Skeletal muscle satellite cell (primary cell): Measurements from ENCODE around the gene OTOP3.

Experiments
- H3K27me3 ChIP-seq: 2 replicates; pipeline ENCODE4 v1.7.0; 2013; ENCODE audit warnings: low read length; ENCODE audit not compliant: control insufficient read depth, insufficient read depth
- H3K36me3 ChIP-seq: 2 replicates; pipeline ENCODE4 v1.7.0; 2013; ENCODE audit warnings: mild to moderate bottlenecking, control low read depth, low read length; ENCODE audit not compliant: insufficient read depth
- H3K4me1 ChIP-seq: 2 replicates; pipeline ENCODE4 v1.7.0; 2013; ENCODE audit warnings: low read length; ENCODE audit not compliant: control insufficient read depth, insufficient read depth
- H3K4me2 ChIP-seq: 2 replicates; pipeline ENCODE4 v1.7.0; 2013; ENCODE audit warnings: mild to moderate bottlenecking, low read length
- H3K4me3 ChIP-seq: 2 replicates; pipeline ENCODE4 v1.7.0; 2013; ENCODE audit warnings: low read length
- H3K9ac ChIP-seq: 2 replicates; pipeline ENCODE4 v1.7.0; 2013; ENCODE audit warnings: mild to moderate bottlenecking, low read depth, low read length, moderate library complexity
- H3K9me3 ChIP-seq: replicated peaks from 2 replicates; pipeline ENCODE4 v1.7.0; 2013; ENCODE audit warnings: mild to moderate bottlenecking, control low read depth, low read length

Gene OTOP3

GRCh38 chr17:74970395-74970794 is 34.7 kb downstream of the OTOP3 start:
- no peaks in the 10 kb centered on the region for H3K36me3 ChIP-seq

GRCh38 chr17:74971069-74971841 is 35.6 kb downstream of the OTOP3 start:
- H3K27me3 ChIP-seq = peaks cover 34% of the 10 kb centered on the region
- no peak overlapping the region for H3K4me3 ChIP-seq
- peak overlapping the region; percentile 80 for H3K4me2 ChIP-seq
- H3K9me3 ChIP-seq = no peaks in the 10 kb centered on the region
- H3K4me1 ChIP-seq = peaks cover 7% of the 10 kb centered on the region
- H3K36me3 ChIP-seq = no peaks in the 10 kb centered on the region
- H3K9ac ChIP-seq = no peak overlapping the region

More at GRCh38 chr17:74970395-74970794, 34.7 kb downstream of the OTOP3 start:
- no peak overlapping the region for H3K9ac ChIP-seq
- H3K27me3 ChIP-seq = peaks cover 31% of the 10 kb centered on the region
- H3K9me3 ChIP-seq = no peaks in the 10 kb centered on the region
- no peak overlapping the region for H3K4me2 ChIP-seq
- H3K4me1 ChIP-seq = peaks cover 7% of the 10 kb centered on the region
- no peak overlapping the region for H3K4me3 ChIP-seq

- Histone ChIP-seq H3K4me3 (peak overlapping the region; percentile 65), H3K4me2 (peak overlapping the region; percentile 80), H3K27me3 (peaks cover 34% of the 10 kb centered on the region), H3K36me3 (no peaks in the 10 kb centered on the region), H3K9me3 (no peaks in the 10 kb centered on the region), H3K9ac (no peak overlapping the region), H3K4me1 (peaks cover 7% of the 10 kb centered on the region)
Observed at GRCh38 chr17:74971842-74972106, 36.1 kb downstream of the OTOP3 start.

- Histone ChIP-seq H3K36me3 (no peaks in the 10 kb centered on the region), H3K4me2 (peak within 1 kb of the TSS; percentile 80), H3K4me1 (peaks cover 7% of the 10 kb centered on the region), H3K4me3 (peak within 1 kb of the TSS; percentile 65), H3K27me3 (peaks cover 34% of the 10 kb centered on the region), H3K9me3 (no peaks in the 10 kb centered on the region), H3K9ac (no peak within 1 kb of the TSS)
Observed at GRCh38 chr17:74972107-74972972, 36.6 kb downstream of the OTOP3 start, which contains the start of gene HID1. TSS of gene HID1 (minus strand) at chr17:74972759. CDS start at chr17:74972656, 103 bp downstream.

GRCh38 chr17:74972973-74973328 is 37.3 kb downstream of the OTOP3 start:
- Histone ChIP-seq H3K4me3 (peak overlapping the region; percentile 28), H3K4me2 (peak overlapping the region; percentile 80), H3K9me3 (no peaks in the 10 kb centered on the region), H3K9ac (no peak overlapping the region), H3K4me1 (peaks cover 7% of the 10 kb centered on the region), H3K36me3 (no peaks in the 10 kb centered on the region), H3K27me3 (peaks cover 34% of the 10 kb centered on the region)

DNA sequence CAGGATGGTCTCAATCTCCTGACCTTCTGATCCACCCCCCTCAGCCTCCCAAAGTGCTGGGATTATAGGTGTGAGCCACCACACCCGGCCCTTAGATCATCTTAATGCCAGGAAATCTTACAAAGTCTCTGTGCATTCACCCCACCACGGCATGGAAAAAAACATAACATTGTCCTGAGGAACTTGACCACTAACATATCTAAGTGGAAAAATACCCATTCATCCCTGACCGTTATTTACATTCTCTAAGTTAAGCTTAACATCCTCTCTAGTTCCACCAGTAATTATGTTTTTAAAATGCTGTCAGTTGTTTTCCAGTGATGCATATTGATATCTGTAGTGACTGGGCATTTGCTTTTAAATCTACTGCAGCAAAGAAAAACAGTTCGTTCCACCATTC is 40.2 kb downstream of the OTOP3 start:
- H3K9me3 ChIP-seq = no peaks in the 10 kb centered on the region
- H3K36me3 ChIP-seq = no peaks in the 10 kb centered on the region
- H3K4me3 ChIP-seq = no peak overlapping the region
- H3K4me2 ChIP-seq = no peak overlapping the region
- H3K4me1 ChIP-seq = peaks cover 7% of the 10 kb centered on the region
- H3K27me3 ChIP-seq = peaks cover 34% of the 10 kb centered on the region
- H3K9ac ChIP-seq = no peak overlapping the region

DNA sequence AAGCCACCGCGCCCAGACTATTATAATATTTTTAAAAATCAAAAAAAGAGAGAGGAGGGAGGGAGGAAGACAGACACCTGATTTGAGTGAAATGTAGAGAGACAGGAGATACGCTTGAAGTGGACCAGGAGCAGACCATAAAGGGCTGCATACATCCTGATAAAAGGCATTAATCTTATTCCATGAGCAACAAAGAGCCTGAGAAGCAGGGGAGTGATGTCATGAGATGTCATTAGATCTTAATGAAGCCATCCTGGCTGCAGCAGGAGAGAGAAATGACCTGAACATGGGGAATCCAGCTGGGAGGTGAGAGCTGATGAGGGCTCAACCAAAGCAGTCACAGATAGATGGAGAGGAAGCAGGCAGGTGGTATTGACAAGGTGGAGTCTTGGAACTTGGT is 42.1 kb downstream of the OTOP3 start:
- no peak overlapping the region for H3K4me2 ChIP-seq
- H3K4me1 ChIP-seq = peaks cover 16% of the 10 kb centered on the region
- no peaks in the 10 kb centered on the region for H3K36me3 ChIP-seq
- no peak overlapping the region for H3K4me3 ChIP-seq
- H3K9ac ChIP-seq = no peak overlapping the region
- no peaks in the 10 kb centered on the region for H3K9me3 ChIP-seq
- peaks cover 19% of the 10 kb centered on the region for H3K27me3 ChIP-seq

DNA sequence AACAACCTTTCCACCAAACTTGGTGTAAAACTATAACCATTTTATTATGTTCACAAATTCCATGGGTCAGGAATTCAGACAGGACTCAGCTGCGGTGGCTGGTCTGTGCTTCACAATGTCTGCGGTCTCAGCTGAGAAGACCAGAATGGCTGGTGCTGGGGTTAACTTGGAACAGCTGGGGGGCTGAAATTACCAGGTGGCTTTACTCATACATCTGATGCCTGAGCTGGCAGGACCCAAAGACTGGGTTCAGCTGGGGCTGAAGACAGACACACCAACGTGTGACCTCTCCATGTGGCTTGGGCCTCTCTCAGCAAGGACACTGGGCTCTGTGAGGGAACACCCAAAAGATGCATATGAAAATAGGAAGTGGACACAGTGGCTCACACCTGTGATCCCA is 42.5 kb downstream of the OTOP3 start:
- Histone ChIP-seq H3K4me1 (peaks cover 16% of the 10 kb centered on the region), H3K36me3 (no peaks in the 10 kb centered on the region), H3K9me3 (no peaks in the 10 kb centered on the region), H3K9ac (no peak overlapping the region), H3K27me3 (peaks cover 14% of the 10 kb centered on the region), H3K4me2 (no peak overlapping the region), H3K4me3 (no peak overlapping the region)

GRCh38 chr17:74979408-74980146 is 43.9 kb downstream of the OTOP3 start:
- Histone ChIP-seq H3K9me3 (no peaks in the 10 kb centered on the region), H3K4me2 (no peak overlapping the region), H3K4me1 (peaks cover 16% of the 10 kb centered on the region), H3K9ac (no peak overlapping the region), H3K4me3 (no peak overlapping the region), H3K27me3 (peaks cover 6% of the 10 kb centered on the region), H3K36me3 (no peaks in the 10 kb centered on the region)

DNA sequence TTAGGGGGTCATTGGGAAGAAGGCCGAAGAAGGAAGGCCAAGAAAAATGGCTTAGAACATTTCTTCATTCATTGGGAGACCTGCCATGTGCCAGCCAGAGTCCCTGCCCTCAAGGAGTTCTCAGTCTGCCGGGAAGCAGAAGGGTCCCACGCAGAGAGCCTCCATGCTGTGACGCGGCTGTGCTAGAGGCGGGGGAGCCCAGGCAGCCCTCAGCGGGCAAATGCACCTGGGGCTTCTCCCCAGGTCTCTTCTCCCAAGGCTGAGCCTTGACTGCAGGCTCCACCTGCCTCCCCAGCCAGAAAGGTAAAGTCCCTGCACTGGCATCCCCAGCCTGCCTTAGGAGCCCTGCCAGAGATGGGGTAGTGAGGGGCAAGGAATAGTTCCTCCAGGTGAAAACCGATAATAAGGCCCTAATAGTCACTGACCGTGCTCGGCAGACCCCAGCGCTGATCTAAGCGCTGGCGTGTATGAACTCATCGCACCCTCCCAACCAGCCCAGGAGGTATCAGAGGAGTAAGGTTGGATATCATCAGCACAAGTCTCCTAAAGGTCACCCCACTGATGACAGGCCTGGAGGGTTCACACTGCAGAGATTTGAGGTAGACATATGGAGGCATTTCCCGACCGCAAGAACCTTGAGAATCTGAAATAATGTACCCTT is 45.8 kb downstream of the OTOP3 start:
- H3K4me3 ChIP-seq = peak overlapping the region; percentile 88
- peak overlapping the region; percentile 93 for H3K4me2 ChIP-seq
- no peaks in the 10 kb centered on the region for H3K36me3 ChIP-seq
- H3K9ac ChIP-seq = peak overlapping the region; percentile 76
- H3K9me3 ChIP-seq = no peaks in the 10 kb centered on the region
- H3K27me3 ChIP-seq = no peaks in the 10 kb centered on the region
- H3K4me1 ChIP-seq = peaks cover 16% of the 10 kb centered on the region
